GM23338 (cell line): ENCODE data around the gene IGF2BP1. TPM values are rescaled to one million over a fixed set of nuclear protein-coding genes. Genes with fewer than 3 reads are reported as not detected.

Experiments
- ATAC-seq: fragments of 200-7000 bp; cut with Tn5 transposase; 3 replicates; pipeline ENCODE4 v1.9.1; 2020
- DNase-seq: peaks from one replicate; pipeline ENCODE4 v3.0.0-alpha.2; 2015; ENCODE audit warnings: low spot score
- H2AFZ ChIP-seq: fragments of 200-600 bp; sonication (generic); 2 replicates; pipeline ENCODE4 v1.8.0; 2016; ENCODE audit warnings: antibody characterized with exemption, mild to moderate bottlenecking, moderate library complexity
- H3F3A ChIP-seq: fragments of 200-600 bp; sonication (generic); replicated peaks from 2 replicates; pipeline ENCODE4 v1.8.0; 2017; ENCODE audit warnings: antibody characterized with exemption, mixed run types, low read depth
- H3K27ac ChIP-seq: fragments of 200-600 bp; sonication (generic); 2 replicates; pipeline ENCODE4 v1.6.1; 2016; ENCODE audit warnings: low read depth
- H3K27me3 ChIP-seq: fragments of 200-600 bp; sonication (generic); 2 replicates; pipeline ENCODE4 v1.8.0; 2016; ENCODE audit warnings: mild to moderate bottlenecking, mixed run types, moderate library complexity; ENCODE audit not compliant: insufficient read depth
- H3K36me3 ChIP-seq: fragments of 200-600 bp; sonication (generic); 2 replicates; pipeline ENCODE4 v1.8.0; 2016; ENCODE audit warnings: mild to moderate bottlenecking; ENCODE audit not compliant: insufficient read depth
- H3K4me1 ChIP-seq: fragments of 200-600 bp; sonication (generic); 2 replicates; pipeline ENCODE4 v1.8.0; 2016; ENCODE audit warnings: mild to moderate bottlenecking, moderate library complexity; ENCODE audit not compliant: insufficient read depth
- H3K4me2 ChIP-seq: fragments of 200-600 bp; sonication (generic); 2 replicates; pipeline ENCODE4 v1.7.1; 2017; ENCODE audit warnings: mixed run types
- H3K4me3 ChIP-seq: fragments of 200-600 bp; sonication (generic); 2 replicates; pipeline ENCODE4 v1.6.1; 2016; ENCODE audit warnings: mixed run types
- H3K79me2 ChIP-seq: fragments of 200-600 bp; sonication (generic); replicated peaks from 2 replicates; pipeline ENCODE4 v1.8.0; 2017; ENCODE audit warnings: mild to moderate bottlenecking; ENCODE audit not compliant: insufficient read depth
- H3K9me2 ChIP-seq: fragments of 200-600 bp; sonication (generic); 2 replicates; pipeline ENCODE4 v1.8.0; 2017; ENCODE audit not compliant: insufficient read depth
- H4K20me1 ChIP-seq: fragments of 200-600 bp; sonication (generic); replicated peaks from 2 replicates; pipeline ENCODE4 v1.8.0; 2017; ENCODE audit warnings: mild to moderate bottlenecking; ENCODE audit not compliant: insufficient read depth
- H3K27ac Mint-ChIP-seq: 2 replicates; pipeline ENCODE4 v1.8.0; 2020; ENCODE audit warnings: inconsistent platforms, mild to moderate bottlenecking, moderate library complexity, mixed read lengths
- H3K27me3 Mint-ChIP-seq: 3 replicates; pipeline ENCODE4 v1.8.0; 2022; ENCODE audit warnings: low read depth, mild to moderate bottlenecking, moderate library complexity, mixed read lengths, inconsistent platforms; ENCODE audit not compliant: insufficient read depth, poor library complexity
- H3K36me3 Mint-ChIP-seq: 3 replicates; pipeline ENCODE4 v1.8.0; 2021; ENCODE audit warnings: low read depth, mild to moderate bottlenecking, inconsistent platforms, moderate library complexity, mixed read lengths
- H3K4me1 Mint-ChIP-seq: 3 replicates; pipeline ENCODE4 v1.8.0; 2020; ENCODE audit warnings: mild to moderate bottlenecking, inconsistent platforms, mixed read lengths
- H3K4me3 Mint-ChIP-seq: 3 replicates; pipeline ENCODE4 v1.8.0; 2021; ENCODE audit warnings: moderate library complexity, mild to moderate bottlenecking, inconsistent platforms, mixed read lengths
- H3K9me3 Mint-ChIP-seq: 3 replicates; pipeline ENCODE4 v1.8.0; 2020; ENCODE audit warnings: moderate library complexity, mild to moderate bottlenecking, inconsistent platforms, mixed read lengths
- EZH2 ChIP-seq: fragments of 200-600 bp; sonication (generic); IDR thresholded peaks from one replicate; pipeline ENCODE4 v1.8.0; 2017; ENCODE audit warnings: antibody characterized with exemption, mild to moderate bottlenecking, low read depth; ENCODE audit not compliant: unreplicated experiment
- EZH2phosphoT487 ChIP-seq: fragments of 200-600 bp; sonication (generic); IDR thresholded peaks from one replicate; pipeline ENCODE4 v1.8.1; 2018; ENCODE audit warnings: antibody characterized with exemption; ENCODE audit not compliant: unreplicated experiment
- JUNB ChIP-seq: IDR thresholded peaks from one replicate; pipeline ENCODE4 v1.6.1; 2016; ENCODE audit warnings: antibody characterized with exemption; ENCODE audit not compliant: unreplicated experiment
- REST ChIP-seq: IDR thresholded peaks from one replicate; pipeline ENCODE4 v1.6.1; 2018; ENCODE audit warnings: antibody characterized with exemption; ENCODE audit not compliant: unreplicated experiment
- ZNF114 ChIP-seq: fragments of 250-450 bp; sonication (Bioruptor Pico); IDR thresholded peaks from 2 replicates; pipeline ENCODE4 v1.5.0; 2020; ENCODE audit warnings: mild to moderate bottlenecking, moderate library complexity
- ZNF331 ChIP-seq: fragments of 250-450 bp; sonication (Bioruptor Pico); IDR thresholded peaks from 2 replicates; pipeline ENCODE4 v1.5.0; 2020; ENCODE audit warnings: low read depth, mild to moderate bottlenecking, moderate library complexity
- ZNF462 ChIP-seq: fragments of 250-450 bp; sonication (Bioruptor Pico); IDR thresholded peaks from 2 replicates; pipeline ENCODE4 v1.5.0; 2020; ENCODE audit warnings: mild to moderate bottlenecking, moderate library complexity
- polyA plus RNA-seq: library from polyadenylated mRNA; unstranded; fragments of >200 nt; fragmentation: Nextera tagmentation; extraction: Ambion mirVana; gene quantifications from 2 replicates; pipeline ENCODE4 v1.2.1, GENCODE V29; 2016
- total RNA-seq: library from RNA; depleted of rRNA; stranded (reverse); fragments of >200 nt; shearing (Covaris generic); gene quantifications from 2 replicates; pipeline ENCODE4 v1.2.3, GENCODE V29; 2014

The IGF2BP1 gene
- total and polyA plus RNA-seq, 2 experiments from 2014 or later = 68.6 to 249 TPM

DNA sequence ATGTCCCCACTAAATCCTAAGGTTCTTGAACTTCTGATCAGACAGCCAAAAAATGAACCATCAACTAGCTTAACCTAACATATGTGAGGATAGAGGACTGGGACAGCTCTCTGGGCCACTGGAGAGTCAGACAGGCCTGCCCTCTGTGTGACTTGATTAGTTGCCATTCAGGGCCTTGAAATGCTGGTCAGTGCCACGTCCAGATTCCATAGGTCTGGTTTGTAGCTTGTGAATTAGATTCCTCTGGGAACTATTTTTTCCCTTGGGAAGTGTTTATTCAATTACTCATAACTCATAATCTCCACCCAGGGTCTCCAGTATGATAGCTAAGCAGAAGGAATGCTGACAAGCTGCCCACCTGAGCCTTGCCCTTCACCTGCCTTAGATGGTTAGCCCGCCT is 48.2 kb downstream of the IGF2BP1 start (continued):
- TF ChIP-seq ZNF462 (CRISPR knock-in tag) (no peak), EZH2 (no peak)

DNA sequence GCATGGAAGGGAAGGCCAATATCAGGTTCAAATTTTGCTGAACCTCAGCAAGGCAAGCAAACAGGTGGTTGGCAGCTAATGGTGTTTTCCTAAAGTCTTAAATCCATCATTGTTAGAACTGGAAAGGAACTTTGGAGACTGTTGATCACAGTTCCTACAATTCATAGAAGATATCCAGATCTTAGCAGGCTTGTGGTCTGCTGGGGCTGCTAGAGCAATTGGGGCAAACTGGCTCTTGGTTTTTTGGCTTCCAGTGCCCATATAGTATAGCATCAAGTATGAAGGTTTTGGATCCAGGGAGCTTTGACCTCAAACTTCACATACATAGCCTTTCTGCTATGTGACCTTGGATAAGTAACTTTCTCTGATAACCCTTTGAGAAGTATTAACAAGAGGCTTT is 49.7 kb downstream of the IGF2BP1 start:
- peaks cover 44% of the 10 kb centered on the region for H4K20me1 ChIP-seq
- Mint-ChIP-seq H3K27me3 (peaks cover 8% of the 10 kb centered on the region), H3K36me3 (peaks cover 95% of the 10 kb centered on the region), H3K4me1 (peaks cover 11% of the 10 kb centered on the region), H3K4me3 (no peak overlapping the region), H3K27ac (no peak overlapping the region), H3K9me3 (no peaks in the 10 kb centered on the region)
- no peak for DNase-seq
- no peak for ATAC-seq
- TF ChIP-seq ZNF114 = no peak
- TF ChIP-seq EZH2phosphoT487 = no peak
- no peak for TF ChIP-seq REST
- no peak for TF ChIP-seq JUNB
- TF ChIP-seq ZNF331 = no peak
- no peak overlapping the region for H3K4me3 ChIP-seq
- no peak overlapping the region for H3K4me2 ChIP-seq
- no peaks in the 10 kb centered on the region for H3K9me2 ChIP-seq
- H3K27ac ChIP-seq = no peak overlapping the region
- H3K27me3 ChIP-seq = no peaks in the 10 kb centered on the region
- 0 out of 2 replicates have a peak, but pooled peaks cover 5% of the 10 kb centered on the region for H3K79me2 ChIP-seq
- no peak overlapping the region for H2AFZ ChIP-seq
- H3K36me3 ChIP-seq = peaks cover 100% of the 10 kb centered on the region
- H3F3A ChIP-seq = peaks cover 52% of the 10 kb centered on the region
- H3K4me1 ChIP-seq = peaks cover 14% of the 10 kb centered on the region
